Measurements from ENCODE around the gene PRAMEF5.
"Not testable (repeated sequence)": the region's sequence is repeated elsewhere in the genome, so short reads cannot be mapped to it uniquely, and the experiment has no call there.

DNA sequence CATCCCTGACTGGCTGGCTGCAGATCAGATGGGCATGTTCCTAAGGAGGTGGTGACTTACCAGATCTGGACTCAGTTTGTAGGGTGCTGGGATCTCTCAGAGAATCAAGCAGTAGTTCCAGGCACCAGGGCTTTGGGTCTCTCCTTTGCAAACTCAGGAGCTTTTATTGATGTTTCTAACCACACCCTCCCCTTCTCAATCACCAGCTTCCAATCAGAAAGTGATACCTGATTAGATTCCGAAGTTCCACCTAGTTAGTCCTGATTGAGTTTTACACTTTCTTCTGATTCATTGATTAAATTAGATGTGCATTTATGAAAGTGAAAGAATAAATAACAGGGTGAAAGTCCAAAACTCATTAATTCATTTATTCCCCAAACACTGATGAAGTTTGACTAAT lies 31.0 kb downstream of the PRAMEF5 start, which contains the start of gene PRAMEF8:
- TF ChIP-seq, protein P1, sequence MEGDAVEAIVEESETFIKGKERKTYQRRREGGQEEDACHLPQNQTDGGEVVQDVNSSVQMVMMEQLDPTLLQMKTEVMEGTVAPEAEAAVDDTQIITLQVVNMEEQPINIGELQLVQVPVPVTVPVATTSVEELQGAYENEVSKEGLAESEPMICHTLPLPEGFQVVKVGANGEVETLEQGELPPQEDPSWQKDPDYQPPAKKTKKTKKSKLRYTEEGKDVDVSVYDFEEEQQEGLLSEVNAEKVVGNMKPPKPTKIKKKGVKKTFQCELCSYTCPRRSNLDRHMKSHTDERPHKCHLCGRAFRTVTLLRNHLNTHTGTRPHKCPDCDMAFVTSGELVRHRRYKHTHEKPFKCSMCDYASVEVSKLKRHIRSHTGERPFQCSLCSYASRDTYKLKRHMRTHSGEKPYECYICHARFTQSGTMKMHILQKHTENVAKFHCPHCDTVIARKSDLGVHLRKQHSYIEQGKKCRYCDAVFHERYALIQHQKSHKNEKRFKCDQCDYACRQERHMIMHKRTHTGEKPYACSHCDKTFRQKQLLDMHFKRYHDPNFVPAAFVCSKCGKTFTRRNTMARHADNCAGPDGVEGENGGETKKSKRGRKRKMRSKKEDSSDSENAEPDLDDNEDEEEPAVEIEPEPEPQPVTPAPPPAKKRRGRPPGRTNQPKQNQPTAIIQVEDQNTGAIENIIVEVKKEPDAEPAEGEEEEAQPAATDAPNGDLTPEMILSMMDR (IDR thresholded peaks at IDR 0.05): not testable (repeated sequence)
- TF ChIP-seq POLR2A (IDR thresholded peaks at IDR 0.05): not testable (repeated sequence)

All from lower leg skin (tissue), 3 donors.